SK-N-MC (cell line): ENCODE data around the gene GDNF.

Experiments
- EZH2 ChIP-seq: fragments of 200-600 bp; sonication (generic); IDR thresholded peaks from one replicate; pipeline ENCODE4 v1.6.1; 2017; ENCODE audit warnings: antibody characterized with exemption
- FOXP2 ChIP-seq: optimal IDR thresholded peaks from 2 replicates; pipeline ENCODE3; 2011; ENCODE audit warnings: mild to moderate bottlenecking, moderate library complexity; ENCODE audit not compliant: insufficient read depth; ENCODE audit errors: extremely low read length, control extremely low read depth
- POLR2AphosphoS5 ChIP-seq: IDR thresholded peaks from 2 replicates; pipeline ENCODE4 v1.6.1; 2012; ENCODE audit warnings: mild to moderate bottlenecking, low read depth, low read length, borderline replicate concordance

- no peak for TF ChIP-seq EZH2
- TF ChIP-seq POLR2AphosphoS5 = no peak
- no peak for TF ChIP-seq FOXP2
Observed at GRCh38 chr5:37777432-37778130, 62.3 kb downstream of the GDNF start.
